Measurements from ENCODE around the gene CHD2. TPM values are rescaled to one million over a fixed set of nuclear protein-coding genes. Genes with fewer than 3 reads are reported as not detected.
"Not testable (repeated sequence)": the region's sequence is repeated elsewhere in the genome, so short reads cannot be mapped to it uniquely, and the experiment has no call there.

Gene CHD2
- polyA plus RNA-seq, 6 donors from 2014 or later = 41.6 to 134 (median 85.2) TPM

DNA sequence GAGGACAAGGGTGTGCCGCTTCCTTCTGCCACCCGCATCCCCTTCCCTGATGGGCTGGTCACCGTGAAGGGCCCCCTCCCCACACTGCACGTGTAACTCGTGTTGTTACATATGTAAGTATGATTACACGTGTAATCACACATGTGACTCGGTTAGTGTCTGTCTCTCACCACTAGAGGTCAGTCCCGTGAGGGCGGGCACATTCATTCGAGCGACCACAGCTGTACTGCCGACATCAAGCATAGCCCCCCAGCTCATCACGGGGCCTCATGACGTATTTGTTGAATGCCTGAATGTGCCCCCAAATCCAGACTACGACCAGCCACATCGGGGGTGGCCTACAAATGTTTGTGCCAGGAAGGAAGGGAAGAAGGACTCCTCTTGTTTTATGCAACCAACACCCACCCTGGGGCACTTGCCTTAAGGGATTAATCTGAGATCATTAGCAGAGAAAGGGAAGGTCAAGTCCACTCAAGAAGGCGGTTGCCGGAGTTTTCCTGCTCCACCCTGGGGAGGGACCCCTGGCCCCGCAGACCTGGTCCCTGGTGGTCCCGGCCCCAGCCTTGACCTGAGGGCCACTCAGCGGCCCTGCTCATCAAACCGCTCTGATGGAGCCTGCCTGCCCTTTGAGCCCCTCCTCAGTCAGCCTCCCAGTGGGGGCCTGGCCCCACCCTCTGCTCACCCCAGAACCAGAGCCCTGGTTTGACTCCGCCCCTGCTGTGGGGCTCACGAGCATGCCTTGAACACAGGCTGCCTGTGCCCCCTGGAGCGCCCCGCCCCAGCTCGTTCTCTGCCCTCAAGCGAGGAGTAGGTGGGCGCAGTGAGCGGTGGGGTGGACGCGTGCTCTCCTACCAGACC is 136.1 kb downstream of the CHD2 start:
- Mint-ChIP-seq H3K27me3 (peaks cover 8 to 30% (median 19%) of the 10 kb centered on the region in 3 donors), H3K36me3 (no peaks in the 10 kb centered on the region), H3K27ac (peak overlapping the region in 4 of 6 donors; percentile 18 to 92 (median 85)), H3K9me3 (peaks cover 0 to 4% (median 0%) of the 10 kb centered on the region in 7 donors), H3K4me1 (peaks cover 16 to 18% (median 17%) of the 10 kb centered on the region in 3 donors), H3K4me3 (peak overlapping the region in 5 of 8 donors; percentile 10 to 75 (median 56))
- ATAC-seq (ENCODE audit: low read depth in 2 of 2) (peak; percentile 76 to 82), DNase-seq (peak; percentile 23)

DNA sequence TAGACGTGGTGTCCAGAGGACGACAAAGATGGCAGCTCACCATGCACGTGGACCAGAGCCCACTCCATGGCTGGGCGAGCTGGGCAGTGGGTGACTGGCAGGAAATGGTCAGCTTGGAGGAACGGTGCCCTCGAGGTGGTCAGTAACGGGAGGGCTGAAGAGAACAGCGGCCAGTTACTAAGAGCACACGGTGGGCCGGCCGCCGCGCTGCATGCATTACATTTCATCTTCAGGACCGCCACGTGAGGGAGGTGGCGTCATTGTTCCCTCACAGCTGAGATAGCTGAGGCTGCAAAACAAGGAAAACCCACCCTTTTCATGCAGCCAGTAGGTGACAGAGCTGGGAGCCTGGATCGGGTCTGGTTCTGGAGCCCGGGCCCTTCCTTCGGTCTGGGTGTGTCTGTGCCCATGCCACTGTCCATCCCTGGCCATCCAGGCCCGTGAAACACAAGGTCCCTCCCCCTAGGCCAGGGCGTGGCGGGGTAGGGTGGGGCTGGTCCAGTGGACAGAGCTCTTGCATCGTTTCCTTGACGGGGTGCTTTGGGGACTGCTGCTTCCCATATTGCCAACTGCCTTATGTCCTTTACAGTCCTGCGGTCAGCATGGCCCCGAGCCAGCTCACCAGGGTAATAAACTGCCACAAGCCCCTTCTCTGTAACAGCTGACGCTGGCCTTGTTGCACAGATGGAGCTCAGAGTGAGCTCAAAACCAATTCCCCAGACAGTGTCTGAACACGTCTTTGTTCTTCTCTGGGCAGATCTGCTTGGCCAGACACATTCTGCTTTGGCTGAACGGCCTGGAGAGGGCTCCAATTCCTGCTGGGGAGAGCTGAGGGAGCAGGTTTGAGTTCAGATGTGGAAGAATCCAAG is 137.1 kb downstream of the CHD2 start:
- ATAC-seq (ENCODE audit: low read depth in 2 of 2) (no peak), DNase-seq (no peak)
- Mint-ChIP-seq H3K27ac (peak overlapping the region in 1 of 6 donors; percentile 5), H3K36me3 (no peaks in the 10 kb centered on the region), H3K27me3 (peaks cover 8 to 30% (median 19%) of the 10 kb centered on the region in 3 donors), H3K4me1 (peaks cover 14 to 18% (median 14%) of the 10 kb centered on the region in 3 donors), H3K4me3 (no peak overlapping the region), H3K9me3 (peaks cover 0 to 4% (median 0%) of the 10 kb centered on the region in 7 donors)

DNA sequence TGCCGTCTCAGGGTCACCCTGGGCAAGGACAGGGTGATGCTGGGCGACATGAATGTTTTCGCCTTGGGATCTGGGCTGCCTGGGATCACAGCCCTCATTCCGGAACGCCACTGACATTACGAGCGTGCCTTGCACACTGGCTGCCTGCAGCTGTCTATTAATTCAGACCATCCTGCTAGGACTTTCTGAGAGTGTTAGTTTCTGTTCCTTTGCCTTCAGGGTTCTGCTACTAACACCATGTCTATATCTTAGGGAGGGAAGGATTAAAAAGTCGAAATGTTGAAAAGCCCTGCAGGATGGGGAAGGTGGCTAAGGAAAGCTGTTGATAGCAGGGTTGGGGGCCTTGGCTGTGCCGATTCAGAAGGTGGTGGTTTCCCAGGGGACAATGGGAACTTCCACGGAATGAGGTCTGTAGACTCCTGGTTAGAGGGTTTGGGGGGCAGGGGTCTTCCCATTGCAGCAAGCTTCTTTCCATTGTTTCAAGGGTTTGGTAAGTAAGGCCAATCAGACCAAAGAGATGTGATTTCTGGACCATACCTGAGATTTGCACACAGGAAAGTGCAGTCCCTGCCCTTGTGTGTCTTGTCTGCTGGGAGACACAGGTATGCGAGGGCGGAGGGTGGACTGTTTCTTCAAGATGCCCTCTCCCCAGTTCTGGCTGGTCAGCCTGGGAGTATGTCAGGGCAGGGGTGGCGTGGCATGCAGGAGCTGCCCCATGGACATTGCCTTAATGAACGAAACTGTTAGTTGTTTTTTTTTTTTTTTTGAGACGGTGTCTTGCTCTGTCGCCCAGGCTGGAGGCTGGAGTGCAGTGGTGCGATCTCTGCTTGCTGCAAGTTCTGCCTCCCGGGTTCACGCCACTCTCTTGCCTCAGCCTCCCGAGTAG is 137.9 kb downstream of the CHD2 start:
- DNase-seq (no peak), ATAC-seq (ENCODE audit: low read depth in 2 of 2) (no peak)
- H3K9me3 Mint-ChIP-seq = peaks cover 0 to 4% (median 0%) of the 10 kb centered on the region in 7 donors
- H3K27ac Mint-ChIP-seq = no peak overlapping the region
- no peaks in the 10 kb centered on the region for H3K36me3 Mint-ChIP-seq
- H3K4me1 Mint-ChIP-seq = peaks cover 14 to 18% (median 14%) of the 10 kb centered on the region in 3 donors
- no peak overlapping the region for H3K4me3 Mint-ChIP-seq
- H3K27me3 Mint-ChIP-seq = peaks cover 10 to 33% (median 22%) of the 10 kb centered on the region in 3 donors

DNA sequence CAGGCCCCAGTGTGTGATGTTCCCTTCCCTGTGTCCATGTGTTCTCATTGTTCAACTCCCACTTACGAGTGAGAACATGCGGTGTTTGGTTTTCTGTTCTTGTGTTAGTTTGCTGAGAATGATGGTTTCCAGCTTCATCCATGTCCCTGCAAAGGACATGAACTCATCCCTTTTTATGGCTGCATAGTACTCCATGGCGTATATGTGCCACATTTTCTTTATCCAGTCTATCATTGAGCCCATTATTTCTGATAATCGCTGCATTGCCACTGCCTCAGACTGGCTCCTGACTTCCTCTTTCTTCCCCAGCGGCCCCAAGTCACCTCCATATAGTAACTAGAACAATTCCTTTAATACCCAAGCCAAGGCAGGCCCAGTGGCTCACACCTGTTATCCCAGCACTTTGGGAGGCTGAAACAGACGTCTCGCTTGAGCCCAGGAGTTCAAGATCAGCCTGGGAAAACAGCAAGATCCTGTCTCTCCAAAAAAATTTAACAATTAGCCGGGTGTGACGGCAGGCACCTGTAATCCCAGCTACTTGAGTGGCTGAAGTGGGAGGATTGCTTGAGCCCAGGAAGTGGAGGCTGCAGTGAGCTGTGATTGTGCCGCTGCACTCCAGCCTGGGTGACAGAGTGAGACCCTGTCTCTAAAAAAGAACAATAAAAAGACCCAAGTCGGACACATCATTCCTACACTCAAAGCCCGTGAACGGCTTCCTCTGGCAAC is 139.6 kb downstream of the CHD2 start:
- not testable (repeated sequence) for H3K4me3 Mint-ChIP-seq; ATAC-seq (ENCODE audit: low read depth in 2 of 2); H3K9me3 Mint-ChIP-seq; DNase-seq; H3K36me3 Mint-ChIP-seq
- Mint-ChIP-seq H3K27me3 (peaks cover 12 to 38% (median 26%) of the 10 kb centered on the region in 3 donors), H3K4me1 (peaks cover 14 to 18% (median 14%) of the 10 kb centered on the region in 3 donors), H3K27ac (peak overlapping the region in 1 of 6 donors; percentile 88)

DNA sequence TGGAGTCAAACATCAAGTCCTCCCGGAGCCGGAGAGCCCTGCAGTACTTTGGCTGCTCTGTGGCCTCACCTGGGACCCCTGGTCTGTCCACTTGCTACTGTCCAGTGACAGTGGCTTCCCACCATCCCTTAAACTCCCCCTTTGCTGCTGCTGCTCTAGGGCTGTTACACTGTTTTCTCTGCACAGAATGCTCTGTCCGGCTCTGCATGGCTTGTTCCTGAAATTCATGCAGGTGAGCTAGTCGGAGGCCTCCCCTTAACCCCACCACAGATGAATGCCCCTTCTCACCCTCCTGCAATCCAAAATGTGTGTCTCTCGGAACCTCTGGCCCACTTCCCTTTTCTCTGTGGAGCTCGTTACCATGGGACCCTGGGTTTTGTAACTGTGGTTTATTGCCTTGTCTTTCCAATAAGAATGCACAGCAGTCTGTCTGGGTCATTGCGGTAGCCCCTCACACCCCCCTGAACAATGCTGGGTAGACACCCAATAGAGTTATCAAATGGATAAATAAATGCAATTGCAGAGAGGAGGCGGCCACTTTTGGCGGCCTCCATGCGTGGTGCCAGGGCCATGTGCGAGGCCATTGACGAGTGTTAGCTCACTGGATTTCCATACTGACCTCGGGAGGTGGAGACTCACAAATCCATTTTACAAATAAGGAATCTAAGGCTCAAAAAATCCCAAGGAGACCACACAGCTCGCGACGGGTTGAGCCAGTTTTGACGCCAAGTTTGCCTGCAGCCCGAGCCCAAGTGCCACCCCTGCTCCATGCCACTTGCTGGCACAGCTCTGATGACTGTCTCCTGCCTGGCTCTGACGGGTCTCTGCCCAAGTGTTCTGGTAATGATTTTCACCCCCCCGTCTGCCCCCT is 140.4 kb downstream of the CHD2 start:
- Mint-ChIP-seq H3K27me3 (peaks cover 7 to 31% (median 26%) of the 10 kb centered on the region in 3 donors), H3K36me3 (peaks cover 0 to under 1% of the 10 kb centered on the region in 2 donors), H3K27ac (no peak overlapping the region), H3K4me1 (peaks cover 8 to 12% (median 10%) of the 10 kb centered on the region in 3 donors), H3K4me3 (no peak overlapping the region), H3K9me3 (peaks cover 0 to 4% (median 0%) of the 10 kb centered on the region in 7 donors)
- DNase-seq (no peak), ATAC-seq (ENCODE audit: low read depth in 2 of 2) (peak; percentile 44 to 47)

DNA sequence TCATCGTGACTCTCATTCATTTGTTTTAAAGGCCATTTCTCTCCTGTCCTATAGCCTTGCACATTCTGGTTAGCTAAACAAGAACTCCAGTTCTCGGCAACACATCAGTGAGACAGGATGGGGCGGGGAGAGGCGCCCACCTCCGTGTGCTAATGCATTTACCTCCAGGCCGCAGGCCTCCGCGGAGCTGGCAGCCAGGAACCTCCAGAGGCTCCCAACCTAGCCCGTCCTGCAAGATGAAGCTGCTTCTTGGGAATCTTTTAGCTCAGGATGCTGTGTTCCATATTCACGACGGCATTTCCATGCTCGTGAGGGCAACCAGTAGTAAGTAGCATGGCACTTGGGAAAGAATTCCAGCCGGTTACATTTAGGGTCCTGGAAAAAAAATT is 141.0 kb downstream of the CHD2 start:
- Mint-ChIP-seq H3K27ac (no peak overlapping the region), H3K4me3 (no peak overlapping the region), H3K36me3 (peaks cover 0 to 7% of the 10 kb centered on the region in 2 donors), H3K27me3 (peaks cover 9 to 33% (median 27%) of the 10 kb centered on the region in 3 donors), H3K4me1 (peaks cover 4 to 6% (median 5%) of the 10 kb centered on the region in 3 donors), H3K9me3 (peaks cover 0 to 9% (median 5%) of the 10 kb centered on the region in 7 donors)
- no peak for DNase-seq
- ATAC-seq (ENCODE audit: low read depth in 2 of 2) = no peak

DNA sequence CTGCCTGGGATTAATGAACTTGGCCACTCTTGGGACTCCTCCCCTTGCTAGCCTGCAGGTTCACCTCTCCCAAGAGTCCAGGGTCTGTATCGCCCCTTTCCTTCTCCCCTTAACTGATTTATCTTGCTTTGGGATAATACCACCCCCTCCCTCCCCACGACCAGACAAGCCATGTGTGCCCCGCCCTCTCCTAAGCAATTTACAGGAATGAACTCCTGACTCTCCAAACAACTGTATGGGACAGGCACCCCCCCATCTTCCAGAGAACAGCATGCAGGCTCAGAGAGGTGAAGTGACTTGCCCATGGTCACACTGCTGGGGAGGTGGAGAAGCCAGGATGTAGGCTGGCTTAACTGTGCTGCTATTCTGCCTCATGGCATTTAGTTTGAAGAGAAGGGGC is 142.1 kb downstream of the CHD2 start:
- Mint-ChIP-seq H3K27ac (no peak overlapping the region), H3K27me3 (peaks cover 13 to 39% (median 32%) of the 10 kb centered on the region in 3 donors), H3K4me1 (peaks cover 4 to 7% (median 5%) of the 10 kb centered on the region in 3 donors), H3K9me3 (peaks cover 0 to 13% (median 9%) of the 10 kb centered on the region in 7 donors), H3K4me3 (no peak overlapping the region), H3K36me3 (peaks cover 0 to 14% of the 10 kb centered on the region in 2 donors)
- DNase-seq (no peak), ATAC-seq (ENCODE audit: low read depth in 2 of 2) (no peak)

DNA sequence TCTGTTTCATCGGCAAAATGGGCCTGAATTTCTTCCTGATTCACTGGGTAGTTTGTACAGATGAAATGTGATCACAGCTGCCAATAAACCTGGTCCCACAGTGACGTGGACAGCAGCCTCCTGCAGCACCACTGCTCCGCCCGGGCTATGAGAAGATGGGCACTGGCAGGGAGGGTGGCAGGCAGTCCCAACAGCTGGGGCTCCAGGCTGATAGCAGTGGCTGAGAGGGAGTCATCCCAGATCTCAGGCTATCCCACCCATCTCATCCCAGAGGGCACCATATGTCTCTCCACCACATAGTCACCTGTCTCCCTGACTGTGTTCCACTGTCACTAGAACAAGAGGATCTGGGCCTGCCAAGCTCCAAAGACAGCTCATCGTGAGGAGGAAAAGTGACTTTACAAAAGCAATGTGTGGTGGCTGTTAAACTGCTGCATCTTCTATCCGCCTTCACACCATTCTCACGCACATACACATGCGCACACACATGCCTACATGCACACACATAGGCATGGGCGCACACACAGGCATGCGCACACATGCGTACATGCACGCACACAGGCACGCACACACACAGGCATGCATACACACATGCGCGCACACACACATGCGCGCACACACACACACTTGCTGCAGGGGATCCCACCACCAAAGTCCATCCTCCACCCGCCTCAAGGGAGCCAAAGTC is 142.7 kb downstream of the CHD2 start:
- ATAC-seq (ENCODE audit: low read depth in 2 of 2) (no peak), DNase-seq (no peak)
- Mint-ChIP-seq H3K4me1 (peaks cover 8 to 11% (median 11%) of the 10 kb centered on the region in 3 donors), H3K36me3 (peaks cover 0 to 14% of the 10 kb centered on the region in 2 donors), H3K4me3 (no peak overlapping the region), H3K27ac (peak overlapping the region in 1 of 6 donors; percentile 81), H3K9me3 (peaks cover 0 to 13% (median 9%) of the 10 kb centered on the region in 7 donors), H3K27me3 (peaks cover 17 to 41% (median 32%) of the 10 kb centered on the region in 3 donors)

DNA sequence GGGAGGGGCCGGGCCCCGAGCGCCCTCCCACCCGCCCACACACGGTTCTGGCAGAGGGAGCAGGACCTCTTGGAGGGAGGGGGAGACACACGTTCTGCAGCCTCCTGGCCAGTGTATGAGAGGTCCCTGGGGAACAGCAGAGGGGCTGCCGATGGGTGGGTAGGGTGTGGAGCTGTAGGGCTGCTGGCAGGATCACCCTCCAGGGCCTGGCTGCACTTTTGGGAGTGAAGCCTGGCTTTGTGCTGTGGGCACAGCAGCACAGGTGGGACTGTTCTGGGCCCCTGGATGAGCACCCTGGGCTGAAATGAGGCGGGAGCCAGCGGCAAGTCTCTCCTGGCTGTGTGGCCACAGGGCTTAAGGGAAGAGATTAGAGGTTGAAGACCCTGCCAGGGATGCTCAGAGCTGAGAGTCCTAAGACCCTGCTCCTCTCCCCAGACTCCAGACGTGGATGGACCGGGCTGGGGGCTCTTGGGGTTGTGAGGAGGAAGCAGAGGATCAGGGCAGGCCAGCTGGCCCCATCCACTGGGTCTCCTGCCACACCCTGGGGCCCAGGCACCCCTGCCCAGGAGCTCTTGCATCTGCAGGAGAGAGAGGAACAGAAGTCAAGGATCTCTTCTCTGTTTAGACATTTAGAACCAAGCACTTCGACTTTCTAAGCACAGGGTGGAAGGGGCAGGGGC is 143.6 kb downstream of the CHD2 start:
- ATAC-seq (ENCODE audit: low read depth in 2 of 2) = no peak
- H3K36me3 Mint-ChIP-seq = peaks cover 0 to 14% of the 10 kb centered on the region in 2 donors
- H3K4me1 Mint-ChIP-seq = peaks cover 12 to 18% (median 14%) of the 10 kb centered on the region in 3 donors
- H3K27ac Mint-ChIP-seq = peak overlapping the region in 1 of 6 donors; percentile 11
- DNase-seq = no peak
- no peak overlapping the region for H3K4me3 Mint-ChIP-seq
- H3K27me3 Mint-ChIP-seq = peaks cover 22 to 45% (median 39%) of the 10 kb centered on the region in 3 donors
- H3K9me3 Mint-ChIP-seq = peaks cover 0 to 13% (median 9%) of the 10 kb centered on the region in 7 donors
